ENCODE data around the gene RUNX1.

Gene RUNX1

DNA sequence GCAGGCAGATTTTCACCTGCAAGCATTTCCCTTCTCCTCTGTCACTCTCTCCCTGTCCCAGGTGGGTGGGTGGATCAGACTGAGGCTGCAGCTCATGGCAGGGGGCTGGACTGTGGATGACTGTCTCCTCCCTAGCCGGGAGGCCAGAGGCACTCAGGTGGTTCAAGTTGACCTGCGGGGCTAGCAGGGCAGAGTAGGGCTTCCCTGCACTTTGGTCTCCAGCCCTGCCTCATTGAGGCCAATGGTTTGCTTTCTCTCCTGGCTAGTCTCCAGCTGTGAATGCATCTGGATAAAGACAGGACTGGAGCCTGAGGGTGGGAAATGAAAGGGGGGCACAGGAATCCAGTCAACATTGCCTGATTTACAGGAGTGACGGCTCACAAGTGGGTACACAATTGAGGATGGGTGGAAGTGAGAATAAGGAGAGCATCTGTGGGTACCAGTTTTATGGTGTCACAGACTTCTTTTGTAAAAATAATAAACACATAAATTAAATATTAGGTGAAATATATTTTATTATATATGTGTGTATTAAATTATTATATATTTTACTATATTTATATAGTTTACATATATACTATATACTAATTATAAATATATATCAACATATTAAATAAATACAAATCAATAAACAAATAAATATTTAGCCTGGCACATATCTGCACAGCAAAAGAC is 25.6 kb downstream of the RUNX1 start:
- Histone ChIP-seq H3K27ac (ENCODE audit: low read depth, low read length) (no peak overlapping the region), H3K9ac (ENCODE audit: low read length) (no peak overlapping the region), H3K18ac (ENCODE audit: low read length) (no peak overlapping the region), H2BK120ac (ENCODE audit: low read depth, low read length) (no peak overlapping the region), H3K27me3 (ENCODE audit: insufficient read depth, low read length, poor library complexity) (no peaks in the 10 kb centered on the region), H3K79me2 (ENCODE audit: control insufficient read depth, insufficient read depth, low read length) (no peaks in the 10 kb centered on the region), H3K79me1 (ENCODE audit: low read length) (no peaks in the 10 kb centered on the region), H3K4me3 (ENCODE audit: low read length) (no peak overlapping the region), H3K4ac (ENCODE audit: low read depth, low read length) (no peak overlapping the region), H3K36me3 (ENCODE audit: control insufficient read depth, insufficient read depth, low read length) (no peaks in the 10 kb centered on the region), H3K4me1 (ENCODE audit: control insufficient read depth, low read depth, low read length) (no peaks in the 10 kb centered on the region), H3K23ac (ENCODE audit: low read length) (no peak overlapping the region), H3K4me2 (ENCODE audit: low read length) (no peak overlapping the region), H3K56ac (ENCODE audit: low read length) (no peak overlapping the region), H2BK15ac (replicated peaks; ENCODE audit: low read depth) (no peak overlapping the region), H4K8ac (ENCODE audit: low read depth, low read length) (no peak overlapping the region), H2AK5ac (ENCODE audit: low read length) (no peak overlapping the region), H2BK5ac (ENCODE audit: low read length) (no peak overlapping the region), H4K5ac (ENCODE audit: low read length) (no peak overlapping the region)
- no CpG with 5 or more reads among the region's 3 CpGs for WGBS (ENCODE audit: extremely low coverage, insufficient coverage, low lambda C conversion rate)
- no peak for DNase-seq

DNA sequence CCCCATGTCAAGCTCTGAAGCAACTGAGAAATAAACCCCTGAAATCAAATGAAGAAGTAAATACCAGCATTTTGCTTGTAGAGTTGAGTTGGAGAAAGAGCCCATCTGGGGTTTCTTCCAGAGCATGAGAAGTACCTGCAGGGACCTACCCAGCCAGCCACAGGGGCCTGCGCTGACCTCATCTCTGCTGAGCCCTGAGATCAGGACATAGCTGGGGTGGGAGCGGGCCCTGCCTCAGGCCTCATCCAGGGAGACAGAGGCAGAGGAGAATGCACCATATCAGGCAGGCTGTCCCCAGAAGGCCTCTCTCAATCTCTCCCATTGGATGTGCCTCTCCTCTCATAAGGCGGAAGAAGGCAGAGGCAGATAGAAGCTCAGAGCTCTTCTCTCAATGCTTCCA is 27.6 kb downstream of the RUNX1 start:
- Histone ChIP-seq H3K4me1 (ENCODE audit: control insufficient read depth, low read depth, low read length) (no peaks in the 10 kb centered on the region), H3K79me1 (ENCODE audit: low read length) (no peaks in the 10 kb centered on the region), H3K4me3 (ENCODE audit: low read length) (no peak overlapping the region), H3K9ac (ENCODE audit: low read length) (no peak overlapping the region), H4K5ac (ENCODE audit: low read length) (no peak overlapping the region), H3K27ac (ENCODE audit: low read depth, low read length) (no peak overlapping the region), H3K27me3 (ENCODE audit: insufficient read depth, low read length, poor library complexity) (no peaks in the 10 kb centered on the region), H3K23ac (ENCODE audit: low read length) (no peak overlapping the region), H3K79me2 (ENCODE audit: control insufficient read depth, insufficient read depth, low read length) (no peaks in the 10 kb centered on the region), H3K36me3 (ENCODE audit: control insufficient read depth, insufficient read depth, low read length) (no peaks in the 10 kb centered on the region), H2AK5ac (ENCODE audit: low read length) (no peak overlapping the region), H3K18ac (ENCODE audit: low read length) (no peak overlapping the region), H2BK15ac (replicated peaks; ENCODE audit: low read depth) (no peak overlapping the region), H4K8ac (ENCODE audit: low read depth, low read length) (no peak overlapping the region), H3K4ac (ENCODE audit: low read depth, low read length) (no peak overlapping the region), H3K4me2 (ENCODE audit: low read length) (no peak overlapping the region), H2BK5ac (ENCODE audit: low read length) (no peak overlapping the region), H2BK120ac (ENCODE audit: low read depth, low read length) (no peak overlapping the region), H3K56ac (ENCODE audit: low read length) (no peak overlapping the region)
- no CpG with 5 or more reads among the region's 3 CpGs for WGBS (ENCODE audit: extremely low coverage, insufficient coverage, low lambda C conversion rate)
- no peak for DNase-seq

DNA sequence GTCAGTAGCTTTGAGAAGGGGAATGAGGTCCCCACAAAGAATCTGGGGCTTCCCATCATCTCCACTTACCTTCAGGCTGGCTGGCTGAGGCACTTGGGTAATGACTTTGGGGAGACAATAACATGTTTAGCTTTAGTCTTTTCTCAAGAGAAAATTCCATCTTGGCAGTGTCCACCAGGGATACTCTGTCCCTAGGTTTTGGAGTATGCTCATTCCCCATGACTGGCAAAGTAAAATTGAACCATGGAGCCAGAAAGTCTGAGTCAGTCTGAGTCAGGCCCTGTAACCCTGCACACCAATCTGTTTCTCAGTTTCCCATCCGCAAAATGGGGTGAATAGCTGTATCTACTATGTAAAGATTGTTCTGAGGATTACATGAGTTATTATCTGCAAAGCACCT is 28.2 kb downstream of the RUNX1 start:
- no peak overlapping the region for H3K4me2 ChIP-seq (ENCODE audit: low read length)
- H3K27me3 ChIP-seq (ENCODE audit: insufficient read depth, low read length, poor library complexity), result no peaks in the 10 kb centered on the region
- no peak overlapping the region for H3K9ac ChIP-seq (ENCODE audit: low read length)
- H3K27ac ChIP-seq (ENCODE audit: low read depth, low read length), result no peak overlapping the region
- H3K79me1 ChIP-seq (ENCODE audit: low read length), result no peaks in the 10 kb centered on the region
- H2BK15ac ChIP-seq (replicated peaks; ENCODE audit: low read depth), result no peak overlapping the region
- DNase-seq, result no peak
- H3K4ac ChIP-seq (ENCODE audit: low read depth, low read length), result no peak overlapping the region
- H2BK120ac ChIP-seq (ENCODE audit: low read depth, low read length), result no peak overlapping the region
- no peak overlapping the region for H3K23ac ChIP-seq (ENCODE audit: low read length)
- H3K36me3 ChIP-seq (ENCODE audit: control insufficient read depth, insufficient read depth, low read length), result no peaks in the 10 kb centered on the region
- H3K56ac ChIP-seq (ENCODE audit: low read length), result no peak overlapping the region
- WGBS (ENCODE audit: extremely low coverage, insufficient coverage, low lambda C conversion rate), result no CpG with 5 or more reads among the region's 1 CpG
- no peaks in the 10 kb centered on the region for H3K4me1 ChIP-seq (ENCODE audit: control insufficient read depth, low read depth, low read length)
- no peak overlapping the region for H3K4me3 ChIP-seq (ENCODE audit: low read length)
- H4K8ac ChIP-seq (ENCODE audit: low read depth, low read length), result no peak overlapping the region
- no peak overlapping the region for H2BK5ac ChIP-seq (ENCODE audit: low read length)
- no peak overlapping the region for H2AK5ac ChIP-seq (ENCODE audit: low read length)
- no peak overlapping the region for H4K5ac ChIP-seq (ENCODE audit: low read length)
- H3K18ac ChIP-seq (ENCODE audit: low read length), result no peak overlapping the region
- no peaks in the 10 kb centered on the region for H3K79me2 ChIP-seq (ENCODE audit: control insufficient read depth, insufficient read depth, low read length)

DNA sequence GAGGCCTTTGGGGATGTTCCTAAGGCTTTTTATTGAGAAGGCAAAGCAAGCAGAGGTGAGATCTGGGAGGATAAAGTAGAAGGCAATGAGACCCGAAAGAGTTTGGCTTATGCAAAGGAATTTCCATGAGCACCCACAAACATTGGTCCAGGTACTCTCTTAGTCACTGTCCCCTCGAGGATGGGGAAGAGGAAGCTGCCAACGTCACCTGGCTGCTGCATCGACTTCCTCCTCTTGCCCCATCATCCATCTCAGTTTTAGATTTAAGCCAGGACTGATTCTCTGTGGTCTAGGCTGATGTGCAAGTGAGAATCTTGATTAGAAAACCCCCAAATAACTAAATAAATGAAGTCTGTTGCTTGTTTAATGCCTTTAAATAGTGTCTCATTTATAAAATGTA is 28.7 kb downstream of the RUNX1 start:
- H3K36me3 ChIP-seq (ENCODE audit: control insufficient read depth, insufficient read depth, low read length), result no peaks in the 10 kb centered on the region
- no peaks in the 10 kb centered on the region for H3K4me1 ChIP-seq (ENCODE audit: control insufficient read depth, low read depth, low read length)
- no peak overlapping the region for H3K4ac ChIP-seq (ENCODE audit: low read depth, low read length)
- H3K27me3 ChIP-seq (ENCODE audit: insufficient read depth, low read length, poor library complexity), result no peaks in the 10 kb centered on the region
- DNase-seq, result no peak
- no peak overlapping the region for H2BK5ac ChIP-seq (ENCODE audit: low read length)
- no peak overlapping the region for H2BK15ac ChIP-seq (replicated peaks; ENCODE audit: low read depth)
- no peak overlapping the region for H3K4me2 ChIP-seq (ENCODE audit: low read length)
- no peak overlapping the region for H2BK120ac ChIP-seq (ENCODE audit: low read depth, low read length)
- H4K8ac ChIP-seq (ENCODE audit: low read depth, low read length), result no peak overlapping the region
- H3K9ac ChIP-seq (ENCODE audit: low read length), result no peak overlapping the region
- WGBS (ENCODE audit: extremely low coverage, insufficient coverage, low lambda C conversion rate), result no CpG with 5 or more reads among the region's 4 CpGs
- no peak overlapping the region for H3K4me3 ChIP-seq (ENCODE audit: low read length)
- no peak overlapping the region for H2AK5ac ChIP-seq (ENCODE audit: low read length)
- H3K79me2 ChIP-seq (ENCODE audit: control insufficient read depth, insufficient read depth, low read length), result no peaks in the 10 kb centered on the region
- no peak overlapping the region for H3K56ac ChIP-seq (ENCODE audit: low read length)
- no peak overlapping the region for H3K27ac ChIP-seq (ENCODE audit: low read depth, low read length)
- no peaks in the 10 kb centered on the region for H3K79me1 ChIP-seq (ENCODE audit: low read length)
- no peak overlapping the region for H4K5ac ChIP-seq (ENCODE audit: low read length)
- no peak overlapping the region for H3K18ac ChIP-seq (ENCODE audit: low read length)
- H3K23ac ChIP-seq (ENCODE audit: low read length), result no peak overlapping the region

DNA sequence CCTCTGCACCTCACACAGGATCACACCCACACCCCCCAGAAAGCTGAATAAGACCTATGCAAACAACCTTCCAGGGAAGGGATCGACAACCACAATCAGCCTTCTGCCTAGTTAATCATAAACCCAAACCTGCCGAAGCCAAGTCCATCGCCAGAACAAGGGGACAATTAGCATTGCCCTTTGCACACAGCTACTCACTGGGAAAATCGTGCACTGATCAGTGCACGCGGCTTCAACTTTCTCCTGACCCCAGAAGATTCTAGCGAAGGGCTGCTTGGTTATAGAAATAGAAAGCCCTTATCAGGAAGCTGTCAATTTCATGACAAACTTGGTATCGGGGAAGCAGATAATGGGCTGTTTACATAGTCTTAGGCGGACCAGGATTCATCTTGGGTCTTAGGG is 29.5 kb downstream of the RUNX1 start:
- no peak overlapping the region for H3K56ac ChIP-seq (ENCODE audit: low read length)

DNA sequence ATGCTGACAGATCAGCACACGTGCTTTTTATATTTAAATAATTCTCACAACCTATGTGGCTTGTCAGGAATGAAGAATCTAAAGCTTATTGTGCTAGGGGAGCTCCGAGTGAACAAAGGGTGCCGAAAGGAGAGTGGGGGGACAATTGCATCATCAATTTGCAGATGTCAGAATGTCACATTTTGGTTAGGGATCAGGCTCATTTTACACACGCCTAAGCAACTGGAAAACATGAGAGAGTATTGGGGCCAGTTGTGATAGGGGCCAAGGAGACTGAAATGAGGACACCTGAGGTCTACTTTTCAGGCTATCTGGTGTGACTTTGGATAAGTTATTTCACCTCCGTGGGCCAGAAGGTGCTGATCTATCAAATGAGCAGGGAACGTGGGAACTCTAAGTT is 31.8 kb downstream of the RUNX1 start:
- Histone ChIP-seq H4K5ac (ENCODE audit: low read length) (no peak overlapping the region), H3K4me3 (ENCODE audit: low read length) (no peak overlapping the region), H3K18ac (ENCODE audit: low read length) (no peak overlapping the region), H4K8ac (ENCODE audit: low read depth, low read length) (no peak overlapping the region), H3K4ac (ENCODE audit: low read depth, low read length) (no peak overlapping the region), H3K27me3 (ENCODE audit: insufficient read depth, low read length, poor library complexity) (no peaks in the 10 kb centered on the region), H3K79me2 (ENCODE audit: control insufficient read depth, insufficient read depth, low read length) (no peaks in the 10 kb centered on the region), H3K9ac (ENCODE audit: low read length) (no peak overlapping the region), H3K36me3 (ENCODE audit: control insufficient read depth, insufficient read depth, low read length) (no peaks in the 10 kb centered on the region), H3K56ac (ENCODE audit: low read length) (no peak overlapping the region), H2BK15ac (replicated peaks; ENCODE audit: low read depth) (no peak overlapping the region), H3K27ac (ENCODE audit: low read depth, low read length) (no peak overlapping the region), H2BK120ac (ENCODE audit: low read depth, low read length) (no peak overlapping the region), H3K79me1 (ENCODE audit: low read length) (no peaks in the 10 kb centered on the region), H3K4me1 (ENCODE audit: control insufficient read depth, low read depth, low read length) (no peaks in the 10 kb centered on the region), H3K4me2 (ENCODE audit: low read length) (no peak overlapping the region), H2AK5ac (ENCODE audit: low read length) (no peak overlapping the region), H3K23ac (ENCODE audit: low read length) (no peak overlapping the region), H2BK5ac (ENCODE audit: low read length) (no peak overlapping the region)
- no CpG with 5 or more reads among the region's 6 CpGs for WGBS (ENCODE audit: extremely low coverage, insufficient coverage, low lambda C conversion rate)
- DNase-seq, result no peak

More for the DNA sequence above, 29.5 kb downstream of the RUNX1 start:
- Histone ChIP-seq H2AK5ac (ENCODE audit: low read length) (no peak overlapping the region), H3K9ac (ENCODE audit: low read length) (no peak overlapping the region), H3K27ac (ENCODE audit: low read depth, low read length) (no peak overlapping the region), H4K5ac (ENCODE audit: low read length) (no peak overlapping the region), H4K8ac (ENCODE audit: low read depth, low read length) (no peak overlapping the region), H3K4me2 (ENCODE audit: low read length) (no peak overlapping the region), H3K4ac (ENCODE audit: low read depth, low read length) (no peak overlapping the region), H2BK120ac (ENCODE audit: low read depth, low read length) (no peak overlapping the region), H3K4me3 (ENCODE audit: low read length) (no peak overlapping the region), H3K4me1 (ENCODE audit: control insufficient read depth, low read depth, low read length) (no peaks in the 10 kb centered on the region), H2BK5ac (ENCODE audit: low read length) (no peak overlapping the region), H3K23ac (ENCODE audit: low read length) (no peak overlapping the region), H3K18ac (ENCODE audit: low read length) (no peak overlapping the region), H2BK15ac (replicated peaks; ENCODE audit: low read depth) (no peak overlapping the region), H3K36me3 (ENCODE audit: control insufficient read depth, insufficient read depth, low read length) (no peaks in the 10 kb centered on the region), H3K27me3 (ENCODE audit: insufficient read depth, low read length, poor library complexity) (no peaks in the 10 kb centered on the region), H3K79me2 (ENCODE audit: control insufficient read depth, insufficient read depth, low read length) (no peaks in the 10 kb centered on the region), H3K79me1 (ENCODE audit: low read length) (no peaks in the 10 kb centered on the region)
- no CpG with 5 or more reads among the region's 9 CpGs for WGBS (ENCODE audit: extremely low coverage, insufficient coverage, low lambda C conversion rate)
- DNase-seq, result peak; percentile 21
